Astrocyte (in vitro differentiated cells and primary cell): Measurements from ENCODE around the gene KLHL14. TPM values are rescaled to one million over a fixed set of nuclear protein-coding genes. Genes with fewer than 3 reads are reported as not detected.

Source experiments
- DNase-seq: peaks from one replicate; pipeline ENCODE4 v3.0.0-alpha.2; 2010; ENCODE audit warnings: low read depth
- FAIRE-seq: peaks from 2 replicates; lab custom pipeline; 2011; peaks lifted over from hg19 to GRCh38; lab: Jason Lieb, UNC
- H2AFZ ChIP-seq: 2 replicates; pipeline ENCODE4 v1.6.0; 2012; ENCODE audit warnings: low read depth, low read length, inconsistent platforms
- H3K27ac ChIP-seq: 2 replicates; pipeline ENCODE4 v1.5.1; 2011; ENCODE audit warnings: low read depth, low read length, inconsistent platforms
- H3K27me3 ChIP-seq: 2 replicates; pipeline ENCODE4 v1.6.0; 2011; ENCODE audit warnings: low read length, inconsistent platforms; ENCODE audit not compliant: insufficient read depth
- H3K36me3 ChIP-seq: 2 replicates; pipeline ENCODE4 v1.5.1; 2011; ENCODE audit warnings: low read length, inconsistent platforms; ENCODE audit not compliant: insufficient read depth
- H3K4me1 ChIP-seq: 2 replicates; pipeline ENCODE4 v1.5.1; 2011; ENCODE audit warnings: low read length, inconsistent platforms; ENCODE audit not compliant: insufficient read depth
- H3K4me2 ChIP-seq: 2 replicates; pipeline ENCODE4 v1.6.0; 2012; ENCODE audit warnings: low read length, inconsistent platforms
- H3K4me3 ChIP-seq: 2 replicates; pipeline ENCODE4 v1.5.1; 2011; ENCODE audit warnings: low read depth, mild to moderate bottlenecking, low read length, inconsistent platforms; ENCODE audit not compliant: insufficient read depth
- H3K79me2 ChIP-seq: 2 replicates; pipeline ENCODE4 v1.6.0; 2012; ENCODE audit warnings: mild to moderate bottlenecking, low read length, inconsistent platforms; ENCODE audit not compliant: insufficient read depth
- H3K9ac ChIP-seq: 2 replicates; pipeline ENCODE4 v1.6.0; 2012; ENCODE audit warnings: mild to moderate bottlenecking, low read length, inconsistent platforms
- H3K9me3 ChIP-seq: 2 replicates; pipeline ENCODE4 v1.5.1; 2012; ENCODE audit warnings: low read depth, mild to moderate bottlenecking, low read length, inconsistent platforms; ENCODE audit not compliant: insufficient read depth
- H4K20me1 ChIP-seq: 2 replicates; pipeline ENCODE4 v1.6.0; 2012; ENCODE audit warnings: low read length, inconsistent platforms; ENCODE audit not compliant: insufficient read depth
- H3K27ac Mint-ChIP-seq: one replicate; pipeline ENCODE4 v1.8.0; 2021; ENCODE audit warnings: mild to moderate bottlenecking, mixed read lengths; ENCODE audit not compliant: unreplicated experiment
- H3K27me3 Mint-ChIP-seq: one replicate; pipeline ENCODE4 v1.8.0; 2021; ENCODE audit warnings: low read depth, mixed read lengths; ENCODE audit not compliant: unreplicated experiment
- H3K36me3 Mint-ChIP-seq: one replicate; pipeline ENCODE4 v1.8.0; 2021; ENCODE audit warnings: low read depth, mixed read lengths; ENCODE audit not compliant: unreplicated experiment
- H3K4me1 Mint-ChIP-seq: one replicate; pipeline ENCODE4 v1.8.0; 2021; ENCODE audit warnings: low read depth, mixed read lengths; ENCODE audit not compliant: unreplicated experiment
- H3K4me3 Mint-ChIP-seq: one replicate; pipeline ENCODE4 v1.8.0; 2021; ENCODE audit warnings: mild to moderate bottlenecking, moderate library complexity, mixed read lengths; ENCODE audit not compliant: unreplicated experiment
- H3K9me3 Mint-ChIP-seq: one replicate; pipeline ENCODE4 v1.8.0; 2021; ENCODE audit warnings: mild to moderate bottlenecking, mixed read lengths; ENCODE audit not compliant: unreplicated experiment
- CTCF ChIP-seq: IDR thresholded peaks from 2 replicates; pipeline ENCODE4 v1.5.1; 2011; ENCODE audit warnings: low read depth, mild to moderate bottlenecking, inconsistent platforms, low read length, moderate library complexity; ENCODE audit not compliant: insufficient read depth
- EZH2 ChIP-seq: IDR thresholded peaks from 2 replicates; pipeline ENCODE4 v1.6.1; 2012; ENCODE audit warnings: mild to moderate bottlenecking, low read length, inconsistent platforms; ENCODE audit not compliant: insufficient read depth
- total RNA-seq: library from RNA; stranded (reverse); gene quantifications from 2 replicates; pipeline ENCODE4 v1.2.1, GENCODE V29; 2021

KLHL14 gene
- total RNA-seq, 1 donor from 2014 or later: 0.39 TPM

DNA sequence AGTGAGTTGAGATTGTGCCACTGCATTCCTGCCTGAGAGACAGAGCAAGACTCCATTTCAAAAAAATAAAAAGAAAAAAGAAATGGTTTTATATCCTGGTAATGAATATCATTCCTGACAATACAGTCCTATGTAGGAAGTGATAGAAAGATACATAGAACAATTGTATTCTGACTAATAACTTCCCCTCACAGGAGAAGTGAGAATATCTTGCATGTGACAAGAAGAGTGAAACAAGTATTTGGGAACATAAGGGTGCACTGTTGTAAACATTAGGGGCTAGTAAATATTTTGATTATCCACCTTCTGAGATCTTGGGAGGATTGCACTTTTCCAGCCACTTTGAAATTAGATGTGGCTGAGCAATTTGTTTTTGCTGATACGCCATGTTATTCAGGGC lies 40.7 kb downstream of the KLHL14 start:
- Histone ChIP-seq H3K27ac (no peak overlapping the region), H3K36me3 (no peaks in the 10 kb centered on the region), H3K27me3 (no peaks in the 10 kb centered on the region), H3K4me3 (no peak overlapping the region), H4K20me1 (no peaks in the 10 kb centered on the region), H3K79me2 (no peaks in the 10 kb centered on the region), H3K4me2 (no peak overlapping the region), H3K4me1 (no peaks in the 10 kb centered on the region), H2AFZ (no peak overlapping the region), H3K9ac (no peak overlapping the region), H3K9me3 (no peaks in the 10 kb centered on the region)
- H3K9me3 Mint-ChIP-seq: no peaks in the 10 kb centered on the region
- no peak overlapping the region for H3K27ac Mint-ChIP-seq
- no peak overlapping the region for H3K4me3 Mint-ChIP-seq
- H3K27me3 Mint-ChIP-seq: peaks cover 2% of the 10 kb centered on the region
- no peak for TF ChIP-seq EZH2
- TF ChIP-seq CTCF: no peak
- FAIRE-seq: no peak
- H3K36me3 Mint-ChIP-seq: peaks cover 1% of the 10 kb centered on the region
- no peak for DNase-seq
- peaks cover 7% of the 10 kb centered on the region for H3K4me1 Mint-ChIP-seq

GRCh38 chr18:32730620-32731091 lies 42.2 kb downstream of the KLHL14 start:
- Mint-ChIP-seq H3K9me3 (no peaks in the 10 kb centered on the region), H3K27me3 (peaks cover 2% of the 10 kb centered on the region), H3K36me3 (peaks cover 1% of the 10 kb centered on the region), H3K4me3 (no peak overlapping the region), H3K27ac (no peak overlapping the region), H3K4me1 (peaks cover 6% of the 10 kb centered on the region)
- Histone ChIP-seq H3K9ac (peak overlapping the region; percentile 64), H3K79me2 (no peaks in the 10 kb centered on the region), H3K4me1 (no peaks in the 10 kb centered on the region), H3K27ac (peak overlapping the region; percentile 46), H3K9me3 (no peaks in the 10 kb centered on the region), H4K20me1 (no peaks in the 10 kb centered on the region), H3K4me2 (peak overlapping the region; percentile 85), H2AFZ (peak overlapping the region; percentile 76), H3K36me3 (no peaks in the 10 kb centered on the region), H3K4me3 (peak overlapping the region; percentile 72), H3K27me3 (no peaks in the 10 kb centered on the region)
- peak; percentile 52 for DNase-seq
- TF ChIP-seq CTCF: no peak
- no peak for TF ChIP-seq EZH2
- no peak for FAIRE-seq

- Histone ChIP-seq H3K4me3 (peak overlapping the region; percentile 72), H3K4me1 (no peaks in the 10 kb centered on the region), H3K27ac (peak overlapping the region; percentile 46), H3K36me3 (no peaks in the 10 kb centered on the region), H2AFZ (peak overlapping the region; percentile 76), H3K4me2 (peak overlapping the region; percentile 85), H3K27me3 (no peaks in the 10 kb centered on the region), H4K20me1 (no peaks in the 10 kb centered on the region), H3K9me3 (no peaks in the 10 kb centered on the region), H3K79me2 (no peaks in the 10 kb centered on the region), H3K9ac (peak overlapping the region; percentile 64)
- Mint-ChIP-seq H3K4me1 (peaks cover 2% of the 10 kb centered on the region), H3K36me3 (peaks cover 1% of the 10 kb centered on the region), H3K9me3 (no peaks in the 10 kb centered on the region), H3K27me3 (peaks cover 2% of the 10 kb centered on the region), H3K4me3 (no peak overlapping the region), H3K27ac (no peak overlapping the region)
- DNase-seq (no peak), FAIRE-seq (peak; percentile 23)
- TF ChIP-seq CTCF: no peak
- TF ChIP-seq EZH2: no peak
Measured at GRCh38 chr18:32730068-32730467, 42.8 kb downstream of the KLHL14 start.
